ENCODE measurements around the gene POMP.

POMP gene, protein sequence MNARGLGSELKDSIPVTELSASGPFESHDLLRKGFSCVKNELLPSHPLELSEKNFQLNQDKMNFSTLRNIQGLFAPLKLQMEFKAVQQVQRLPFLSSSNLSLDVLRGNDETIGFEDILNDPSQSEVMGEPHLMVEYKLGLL

GRCh38 chr13:28658796-28659620, at the start of gene POMP:
Gene POMP, plus strand, starts transcription at chr13:28659130. Its CDS starts 55 bp downstream, at chr13:28659185.
- DNase-seq (ENCODE audit: insufficient read length, low spot score), result peak; percentile 82
- FAIRE-seq, result peak; percentile 95

- DNase-seq (ENCODE audit: insufficient read length, low spot score) (no peak), FAIRE-seq (no peak)
Measured at GRCh38 chr13:28609381-28609780, 49.5 kb upstream of the POMP start.

DNA sequence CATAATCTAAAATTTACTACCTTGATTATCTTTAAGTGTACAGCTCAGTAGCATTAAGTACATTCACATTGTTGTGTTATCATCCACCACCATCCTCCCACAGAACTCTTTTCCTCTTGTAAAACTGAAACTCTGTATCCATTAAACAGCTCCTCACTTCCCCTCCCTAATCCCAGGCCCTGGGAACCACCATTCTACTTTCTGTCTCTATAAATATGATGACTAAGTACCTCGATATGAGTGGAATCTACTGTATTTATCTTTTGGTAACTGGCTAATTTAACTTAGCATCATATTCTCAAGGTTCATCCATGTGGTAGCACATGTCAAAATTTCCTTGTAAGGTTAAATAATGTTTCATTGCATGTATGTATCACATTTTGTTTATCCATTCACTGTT, 49.0 kb upstream of the POMP start:
- no peak for FAIRE-seq
- no peak for DNase-seq (ENCODE audit: insufficient read length, low spot score)

- FAIRE-seq (peak; percentile 21), DNase-seq (ENCODE audit: insufficient read length, low spot score) (no peak)
Measured at GRCh38 chr13:28610996-28611395, 47.9 kb upstream of the POMP start.

GRCh38 chr13:28611654-28612131, 47.2 kb upstream of the POMP start:
- no peak for DNase-seq (ENCODE audit: insufficient read length, low spot score)
- no peak for FAIRE-seq

GRCh38 chr13:28613562-28613961, 45.4 kb upstream of the POMP start:
- FAIRE-seq, result no peak
- no peak for DNase-seq (ENCODE audit: insufficient read length, low spot score)

GRCh38 chr13:28615916-28616446, 42.9 kb upstream of the POMP start:
- FAIRE-seq (no peak), DNase-seq (ENCODE audit: insufficient read length, low spot score) (no peak)

GRCh38 chr13:28618230-28618994, 40.5 kb upstream of the POMP start:
- FAIRE-seq, result no peak

GRCh38 chr13:28620011-28620830, 38.7 kb upstream of the POMP start:
- no peak for DNase-seq (ENCODE audit: insufficient read length, low spot score)
- FAIRE-seq, result no peak

More at GRCh38 chr13:28618230-28618994, 40.5 kb upstream of the POMP start:
- DNase-seq (ENCODE audit: insufficient read length, low spot score), result no peak

DNA sequence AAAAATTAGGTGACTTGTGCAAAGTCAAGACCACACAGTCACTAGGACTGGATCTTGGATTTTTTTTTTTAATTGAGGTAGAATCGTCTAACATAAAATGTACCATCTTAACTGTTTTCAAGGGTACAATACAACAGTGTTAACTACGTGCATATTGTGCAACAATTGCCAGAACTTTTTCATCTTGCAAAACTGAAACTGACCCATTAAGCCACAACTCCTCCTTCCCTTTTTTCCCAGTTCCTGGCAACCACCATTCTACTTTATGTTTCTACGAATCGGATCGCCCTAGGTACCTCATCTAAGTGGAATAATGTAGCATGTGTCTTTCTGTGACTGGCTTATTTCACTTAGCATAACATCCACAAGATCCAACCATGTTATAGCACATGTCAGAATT, 37.5 kb upstream of the POMP start:
- FAIRE-seq (no peak), DNase-seq (ENCODE audit: insufficient read length, low spot score) (no peak)

DNA sequence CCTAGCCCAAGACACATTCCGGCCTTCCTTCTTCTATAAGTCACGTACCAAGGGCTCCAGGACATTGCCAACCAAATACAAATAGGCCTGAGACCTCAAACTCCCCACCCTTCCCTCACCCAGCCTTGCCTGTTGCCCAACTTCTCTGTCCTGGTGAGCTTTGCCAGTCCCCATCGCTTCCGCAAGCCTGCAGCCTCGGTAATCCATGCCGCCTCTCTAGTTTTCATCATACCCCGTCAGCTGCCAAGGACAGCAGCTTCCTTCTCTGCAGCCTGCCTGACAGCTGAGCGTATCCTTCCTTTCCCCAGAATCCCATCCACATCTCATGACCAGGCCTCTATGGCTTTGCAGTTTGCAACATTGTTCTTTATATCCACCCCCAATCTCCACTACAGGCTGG, 36.6 kb upstream of the POMP start:
- DNase-seq (ENCODE audit: insufficient read length, low spot score) (no peak), FAIRE-seq (no peak)

DNA sequence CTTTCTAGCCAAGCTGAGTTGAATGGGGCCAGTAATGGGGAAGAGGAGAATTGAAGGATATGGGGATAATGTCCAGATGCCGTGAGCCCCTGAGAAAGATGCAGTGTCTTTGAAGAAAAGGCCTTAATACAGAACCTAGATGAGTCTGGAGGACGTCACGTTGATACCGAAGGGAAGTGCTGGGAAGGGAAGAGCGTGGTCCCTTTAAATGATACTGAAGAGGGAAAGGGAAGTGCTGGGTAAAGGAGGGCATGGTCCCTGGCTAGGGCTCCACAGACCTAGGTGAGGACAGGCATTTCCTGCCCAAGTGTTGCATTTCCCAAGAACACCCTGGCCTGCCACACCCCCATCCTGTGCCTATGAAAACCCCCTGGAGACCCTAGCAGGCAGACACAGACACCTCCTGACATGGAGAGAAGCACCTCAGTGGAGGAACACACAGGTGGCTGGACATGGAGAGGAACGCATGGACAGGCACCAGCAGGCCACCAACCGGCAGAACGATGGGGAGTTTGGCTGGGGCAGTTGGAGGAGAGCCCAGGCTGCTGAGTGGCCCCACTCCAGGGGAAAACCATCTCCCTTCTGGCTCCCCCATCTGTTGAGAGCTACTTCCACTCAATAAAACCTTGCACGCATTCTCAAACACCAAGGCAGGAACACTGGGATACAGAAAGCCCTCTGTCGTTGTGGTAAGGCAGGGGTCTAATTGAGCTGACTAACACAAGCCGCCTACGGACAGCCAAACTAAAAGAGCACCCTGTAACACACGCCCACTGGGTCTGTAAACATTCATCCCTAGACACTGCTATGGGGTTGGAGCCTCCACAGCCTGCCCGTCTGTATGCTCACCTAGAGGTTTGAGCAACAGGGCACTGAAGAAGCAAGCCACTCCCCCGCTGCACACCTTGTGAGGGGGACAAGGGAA, 34.9 kb upstream of the POMP start:
- FAIRE-seq (no peak), DNase-seq (ENCODE audit: insufficient read length, low spot score) (no peak)

DNA sequence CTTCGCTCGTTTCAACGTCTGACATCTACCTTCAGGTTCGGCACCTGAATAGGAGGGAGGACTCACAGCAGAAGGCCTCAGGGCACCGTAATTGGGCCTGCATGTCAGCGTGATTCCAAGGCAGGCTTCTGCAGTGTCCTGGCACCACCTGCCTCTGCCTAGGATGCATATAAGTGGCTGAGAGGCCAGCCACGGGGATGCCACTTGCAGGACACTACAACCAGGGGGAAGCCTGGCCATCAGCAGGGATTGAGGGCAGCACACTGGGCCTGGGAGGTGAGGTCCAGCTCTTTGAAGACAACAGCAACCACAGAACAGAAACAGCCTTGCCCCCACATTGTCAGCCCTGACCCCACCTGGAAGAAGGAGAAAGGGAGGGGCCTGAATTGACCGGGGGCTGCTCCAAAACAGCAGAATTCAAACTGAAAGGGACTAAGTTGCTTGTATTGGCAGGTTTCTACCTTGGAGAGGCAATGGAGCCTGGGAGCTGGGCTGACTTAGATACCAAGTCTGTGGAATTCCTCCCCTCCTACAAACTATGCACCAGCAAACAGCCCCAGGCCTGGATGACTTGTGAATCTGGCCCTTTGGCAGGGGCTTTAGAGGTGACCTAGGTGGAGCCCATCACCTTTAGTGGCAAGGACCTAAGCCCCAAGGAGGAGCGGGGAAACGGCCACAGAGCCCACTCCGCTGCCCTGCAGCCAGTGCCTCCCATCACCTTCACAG, 34.1 kb upstream of the POMP start:
- DNase-seq (ENCODE audit: insufficient read length, low spot score) (no peak), FAIRE-seq (no peak)

GRCh38 chr13:28626266-28626665, 32.7 kb upstream of the POMP start:
- DNase-seq (ENCODE audit: insufficient read length, low spot score), result no peak
- FAIRE-seq, result no peak

GRCh38 chr13:28628241-28628640, 30.7 kb upstream of the POMP start:
- no peak for DNase-seq (ENCODE audit: insufficient read length, low spot score)
- FAIRE-seq, result no peak

- FAIRE-seq, result no peak
- DNase-seq (ENCODE audit: insufficient read length, low spot score), result no peak
Measured at GRCh38 chr13:28630869-28631268, 28.1 kb upstream of the POMP start.

DNA sequence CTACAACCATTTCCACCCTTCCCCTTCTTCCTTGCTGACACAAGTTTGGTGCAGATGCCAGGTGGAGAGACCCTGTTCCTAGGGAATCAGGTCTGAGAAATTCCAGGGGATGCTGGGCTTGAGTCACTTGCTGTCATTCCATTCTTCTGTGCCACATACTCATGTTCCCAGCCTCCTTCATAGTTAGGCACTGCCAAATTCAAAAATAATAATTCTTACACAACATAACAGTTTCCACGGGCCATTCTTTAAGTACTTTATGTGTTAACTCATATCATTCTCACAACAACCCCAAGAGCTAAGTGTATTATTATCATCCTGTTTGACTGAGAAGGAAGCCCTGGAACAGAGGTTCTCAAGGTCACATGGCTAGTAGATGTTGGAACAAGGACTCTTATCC, 27.1 kb upstream of the POMP start:
- FAIRE-seq, result no peak
- no peak for DNase-seq (ENCODE audit: insufficient read length, low spot score)

DNA sequence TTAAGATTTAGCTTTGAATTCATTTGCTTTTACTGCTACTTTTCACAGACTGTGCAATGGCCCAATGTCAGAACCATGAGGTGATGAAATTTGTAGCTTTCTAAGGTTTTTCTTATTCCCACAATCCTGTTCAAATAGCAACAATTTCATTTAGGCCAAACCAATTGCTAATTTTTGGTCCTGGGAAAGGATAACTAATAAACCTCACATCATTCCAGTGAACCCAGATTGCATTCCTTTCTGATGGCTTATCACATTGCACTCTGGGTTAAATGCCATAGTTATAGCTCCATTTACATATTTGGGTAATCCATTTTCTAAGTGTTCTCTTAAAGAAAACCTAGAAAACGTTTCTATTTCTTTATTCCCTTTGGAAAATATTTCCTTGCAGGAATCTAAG, 22.9 kb upstream of the POMP start:
- DNase-seq (ENCODE audit: insufficient read length, low spot score), result no peak
- no peak for FAIRE-seq

All from GM19239 (cell line).